ENCODE data around the gene OTULIN. TPM values are rescaled to one million over a fixed set of nuclear protein-coding genes. Genes with fewer than 3 reads are reported as not detected.

Gene OTULIN
- total RNA-seq, 4 donors from 2014 or later = 33.0 to 42.2 (median 37.8) TPM

GRCh38 chr5:14720236-14720923 lies 55.9 kb downstream of the OTULIN start:
- Histone ChIP-seq H3K36me3 (peaks cover 0 to 15% (median 0%) of the 10 kb centered on the region in 3 donors), H3K9me3 (no peaks in the 10 kb centered on the region), H3K27me3 (no peaks in the 10 kb centered on the region), H3K27ac (no peak overlapping the region), H3K4me1 (no peaks in the 10 kb centered on the region), H3K4me3 (no peak overlapping the region)
- DNase-seq = no peak
- TF ChIP-seq CTCF (IDR thresholded peaks at IDR 0.05) (no peak), POLR2A (IDR thresholded peaks at IDR 0.05) (no peak)

- TF ChIP-seq POLR2A (IDR thresholded peaks at IDR 0.05) = no peak
- no peak for TF ChIP-seq CTCF (IDR thresholded peaks at IDR 0.05)
- no peak for DNase-seq
- no peak overlapping the region for H3K27ac ChIP-seq
Observed at GRCh38 chr5:14721990-14722656, 57.6 kb downstream of the OTULIN start.

GRCh38 chr5:14722923-14723322 lies 58.4 kb downstream of the OTULIN start:
- H3K4me3 ChIP-seq = no peak overlapping the region
- H3K4me1 ChIP-seq = peaks cover 0 to 5% (median 0%) of the 10 kb centered on the region in 4 donors
- DNase-seq = no peak
- H3K27ac ChIP-seq = no peak overlapping the region
- H3K27me3 ChIP-seq = no peaks in the 10 kb centered on the region
- H3K9me3 ChIP-seq = no peaks in the 10 kb centered on the region
- no peaks in the 10 kb centered on the region for H3K36me3 ChIP-seq
- TF ChIP-seq POLR2A (IDR thresholded peaks at IDR 0.05) = no peak
- TF ChIP-seq CTCF (IDR thresholded peaks at IDR 0.05) = no peak

More at GRCh38 chr5:14721990-14722656, 57.6 kb downstream of the OTULIN start:
- H3K36me3 ChIP-seq = peaks cover 0 to 4% (median 0%) of the 10 kb centered on the region in 3 donors
- no peak overlapping the region for H3K4me3 ChIP-seq
- no peaks in the 10 kb centered on the region for H3K9me3 ChIP-seq
- H3K27me3 ChIP-seq = no peaks in the 10 kb centered on the region
- no peaks in the 10 kb centered on the region for H3K4me1 ChIP-seq

- peaks cover 0 to 13% (median 0%) of the 10 kb centered on the region in 4 donors for H3K4me1 ChIP-seq
- no peak overlapping the region for H3K4me3 ChIP-seq
- no peak overlapping the region for H3K27ac ChIP-seq
- DNase-seq = no peak
- H3K36me3 ChIP-seq = no peaks in the 10 kb centered on the region
- TF ChIP-seq CTCF (IDR thresholded peaks at IDR 0.05) = no peak
- no peak for TF ChIP-seq POLR2A (IDR thresholded peaks at IDR 0.05)
- no peaks in the 10 kb centered on the region for H3K9me3 ChIP-seq
- H3K27me3 ChIP-seq = no peaks in the 10 kb centered on the region
Observed at GRCh38 chr5:14723701-14724132, 59.2 kb downstream of the OTULIN start.

- H3K9me3 ChIP-seq = no peaks in the 10 kb centered on the region
- no peaks in the 10 kb centered on the region for H3K36me3 ChIP-seq
- no peak for TF ChIP-seq POLR2A (IDR thresholded peaks at IDR 0.05)
- no peak for TF ChIP-seq CTCF (IDR thresholded peaks at IDR 0.05)
- no peak overlapping the region for H3K4me3 ChIP-seq
- no peaks in the 10 kb centered on the region for H3K27me3 ChIP-seq
- no peak overlapping the region for H3K27ac ChIP-seq
- DNase-seq = no peak
- peaks cover 0 to 19% (median 0%) of the 10 kb centered on the region in 4 donors for H3K4me1 ChIP-seq
Observed at GRCh38 chr5:14724633-14725032, 60.1 kb downstream of the OTULIN start.
